Breast epithelium (tissue), 3 donors: ENCODE data around the gene GRIK4.

ENCODE experiments used
- CTCF ChIP-seq, 3 donors: fragments of 450-650 bp; IDR thresholded peaks; one replicate each; pipeline ENCODE4 v1.5.1; 2016 to 2017; ENCODE audit warnings: antibody characterized with exemption in 3 of 3, mild to moderate bottlenecking in 3 of 3, moderate library complexity in 3 of 3
- POLR2A ChIP-seq: fragments of 450-650 bp; IDR thresholded peaks from one replicate; pipeline ENCODE4 v1.6.1; 2016; ENCODE audit warnings: antibody characterized with exemption, mild to moderate bottlenecking, moderate library complexity
- POLR2AphosphoS5 ChIP-seq, 3 donors: sonication (generic); formaldehyde crosslinking; IDR thresholded peaks; one replicate each; pipeline ENCODE4 v1.6.1; 2017; ENCODE audit warnings: antibody characterized with exemption in 3 of 3

GRCh38 chr11:120914021-120914420, 402.5 kb downstream of the GRIK4 start:
- TF ChIP-seq POLR2A (no peak), CTCF (IDR thresholded peaks at IDR 0.05) (no peak), POLR2AphosphoS5 (IDR thresholded peaks at IDR 0.05) (no peak)
